ENCODE data around the gene AARSD1. TPM values are rescaled to one million over a fixed set of nuclear protein-coding genes. Genes with fewer than 3 reads are reported as not detected.
"Not testable (repeated sequence)": the region's sequence is repeated elsewhere in the genome, so short reads cannot be mapped to it uniquely, and the experiment has no call there.

The AARSD1 gene
- polyA plus RNA-seq, 1 experiment, result 51.6 TPM

DNA sequence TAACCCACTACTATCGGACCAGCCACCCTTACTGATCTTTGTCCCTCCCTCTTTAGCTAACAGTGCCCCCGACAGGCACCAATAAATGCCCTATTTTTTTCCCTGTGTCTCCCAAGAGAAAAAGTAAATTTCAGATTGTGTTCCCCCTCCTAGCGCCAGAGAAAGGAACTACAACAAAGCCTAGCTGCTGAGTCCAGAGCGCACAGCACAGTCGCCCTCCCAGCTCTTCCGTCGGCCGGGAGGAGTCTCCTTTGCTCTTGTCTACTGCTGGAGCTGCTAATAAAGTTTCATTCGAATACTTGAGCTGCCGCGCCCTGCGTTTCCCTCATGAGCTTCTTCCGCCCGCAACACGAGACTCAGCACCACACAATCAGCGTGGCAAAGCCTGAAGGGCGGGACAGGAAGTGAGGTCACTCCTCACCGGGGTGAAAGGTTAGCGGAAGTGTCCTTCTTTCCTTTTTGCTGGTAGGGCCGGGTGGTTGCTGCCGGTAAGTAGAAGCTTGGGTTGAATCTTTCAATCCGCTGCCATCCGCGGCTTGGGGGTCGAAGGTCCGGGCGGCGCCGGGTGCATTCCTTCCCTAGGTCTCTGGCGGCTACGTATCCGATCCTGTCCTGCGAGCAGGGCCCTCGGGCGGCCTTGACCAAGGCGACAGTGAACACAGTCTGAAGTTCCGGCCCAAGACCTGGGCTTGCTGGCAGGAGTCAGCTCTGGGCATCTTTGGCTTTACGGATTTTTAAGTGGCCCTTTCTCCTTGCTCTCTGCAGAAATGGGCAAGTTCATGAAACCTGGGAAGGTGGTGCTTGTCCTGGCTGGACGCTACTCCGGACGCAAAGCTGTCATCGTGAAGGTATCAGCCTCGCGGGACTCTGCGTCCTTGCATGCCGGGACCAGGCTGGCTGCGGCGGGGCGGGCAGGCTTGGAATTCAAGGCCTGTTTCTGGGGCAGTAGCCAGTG lies 34.0 kb upstream of the AARSD1 start, which contains the start of gene RPL27:
Gene RPL27, plus strand, starts transcription at position 436 of the 955 bp plus-strand sequence. Its CDS starts 332 bp downstream, at position 768.
- ChIA-PET POLR2A (interaction anchor here (0.5 to 1.1 kb wide), 7 partner anchors 8 to 363 kb away, joined by 3 to 14 read pairs (median 3); partner anchors contain the start of genes AOC3, IFI35, PTGES3L and RUNDC1), CTCF (interaction anchor here (0.5 to 2.2 kb wide), 21 partner anchors 8 to 676 kb away, joined by 3 to 16 read pairs (median 3); partner anchors contain the start of genes AOC2, IFI35 and PSME3)
- H3K36me3 ChIP-seq (ENCODE audit: control insufficient read depth, insufficient read depth, low read length), result peaks cover 6% of the 10 kb centered on the region
- DNase-seq (ENCODE audit: low read depth), result peak; percentile 100
- H3K4me3 ChIP-seq (ENCODE audit: low read depth, low read length), result peak within 1 kb of the TSS; percentile 91
- H3K27me3 ChIP-seq (ENCODE audit: control insufficient read depth, insufficient read depth, low read length), result no peaks in the 10 kb centered on the region
- TF ChIP-seq, protein P1, sequence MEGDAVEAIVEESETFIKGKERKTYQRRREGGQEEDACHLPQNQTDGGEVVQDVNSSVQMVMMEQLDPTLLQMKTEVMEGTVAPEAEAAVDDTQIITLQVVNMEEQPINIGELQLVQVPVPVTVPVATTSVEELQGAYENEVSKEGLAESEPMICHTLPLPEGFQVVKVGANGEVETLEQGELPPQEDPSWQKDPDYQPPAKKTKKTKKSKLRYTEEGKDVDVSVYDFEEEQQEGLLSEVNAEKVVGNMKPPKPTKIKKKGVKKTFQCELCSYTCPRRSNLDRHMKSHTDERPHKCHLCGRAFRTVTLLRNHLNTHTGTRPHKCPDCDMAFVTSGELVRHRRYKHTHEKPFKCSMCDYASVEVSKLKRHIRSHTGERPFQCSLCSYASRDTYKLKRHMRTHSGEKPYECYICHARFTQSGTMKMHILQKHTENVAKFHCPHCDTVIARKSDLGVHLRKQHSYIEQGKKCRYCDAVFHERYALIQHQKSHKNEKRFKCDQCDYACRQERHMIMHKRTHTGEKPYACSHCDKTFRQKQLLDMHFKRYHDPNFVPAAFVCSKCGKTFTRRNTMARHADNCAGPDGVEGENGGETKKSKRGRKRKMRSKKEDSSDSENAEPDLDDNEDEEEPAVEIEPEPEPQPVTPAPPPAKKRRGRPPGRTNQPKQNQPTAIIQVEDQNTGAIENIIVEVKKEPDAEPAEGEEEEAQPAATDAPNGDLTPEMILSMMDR (IDR thresholded peaks at IDR 0.05; ENCODE audit: insufficient read depth, low read depth, low read length), result peak; percentile 81

DNA sequence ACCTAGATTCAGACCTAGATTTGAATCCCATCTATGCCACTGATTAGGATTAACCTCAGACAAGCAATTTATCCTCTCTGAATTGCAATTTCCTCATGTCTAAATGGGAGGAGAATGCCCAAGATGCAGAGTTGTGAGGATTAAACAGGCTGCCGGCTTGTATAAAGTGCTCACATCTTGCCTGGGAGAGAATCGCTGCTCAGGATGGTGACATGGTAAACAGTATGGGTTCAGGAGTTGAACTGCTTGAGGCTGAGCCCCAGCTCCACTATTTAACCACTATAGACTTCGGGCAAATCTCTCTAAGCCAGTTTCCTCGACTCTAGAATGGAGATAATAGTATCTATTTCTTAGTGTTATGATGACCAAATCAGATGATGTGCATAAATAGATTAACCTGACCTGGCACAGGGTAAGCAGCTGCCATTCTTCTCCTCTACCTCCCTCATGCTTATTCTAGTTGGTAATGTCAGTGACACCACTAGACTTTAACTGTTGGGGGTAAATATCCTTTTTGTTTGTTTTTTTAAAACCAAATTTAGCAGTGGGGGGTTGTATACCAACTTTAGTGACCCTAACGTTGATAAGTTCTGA lies 33.2 kb upstream of the AARSD1 start:
- TF ChIP-seq, protein P1 (IDR thresholded peaks at IDR 0.05; ENCODE audit: insufficient read depth, low read depth, low read length), result no peak
- H3K36me3 ChIP-seq (ENCODE audit: control insufficient read depth, insufficient read depth, low read length), result peaks cover 5% of the 10 kb centered on the region

DNA sequence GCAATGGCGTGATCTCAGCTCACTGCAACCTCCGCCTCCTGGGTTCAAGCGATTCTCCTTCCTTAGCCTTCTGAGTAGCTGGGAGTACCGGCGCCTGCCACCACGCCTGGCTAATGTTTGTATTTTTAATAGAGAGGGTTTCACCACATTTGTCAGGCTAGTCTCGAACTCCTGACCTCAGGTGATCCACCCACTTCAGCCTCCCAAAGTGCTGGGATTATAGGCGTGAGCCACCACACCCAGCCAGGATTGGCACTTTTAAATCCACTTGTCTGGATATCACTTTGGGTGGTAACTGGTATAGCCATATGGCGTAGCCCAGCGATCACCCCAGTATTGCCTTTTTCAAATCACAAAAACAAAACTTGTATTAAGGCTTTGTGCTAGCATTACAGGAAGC lies 29.7 kb upstream of the AARSD1 start:
- H3K27me3 ChIP-seq (ENCODE audit: control insufficient read depth, insufficient read depth, low read length); POLR2A ChIA-PET; DNase-seq (ENCODE audit: low read depth); H3K4me3 ChIP-seq (ENCODE audit: low read depth, low read length); H3K36me3 ChIP-seq (ENCODE audit: control insufficient read depth, insufficient read depth, low read length): not testable (repeated sequence)
- CTCF ChIA-PET, result interaction anchor here (1.0 kb wide), 1 partner anchor 151 kb away, joined by 3 read pairs; no protein-coding TSS in a partner anchor

More for the DNA sequence above, 33.2 kb upstream of the AARSD1 start:
- ChIA-PET CTCF (interaction anchor here (0.5 to 2.2 kb wide), 19 partner anchors 9 to 675 kb away, joined by 3 to 16 read pairs (median 3); partner anchors contain the start of genes AOC2, IFI35 and PSME3), POLR2A (interaction anchor here (0.5 to 1.1 kb wide), 8 partner anchors 9 to 364 kb away, joined by 3 to 14 read pairs (median 3); partner anchors contain the start of genes AOC3, IFI35, PTGES3L and RUNDC1)
- no peak for DNase-seq (ENCODE audit: low read depth)
- H3K27me3 ChIP-seq (ENCODE audit: control insufficient read depth, insufficient read depth, low read length), result no peaks in the 10 kb centered on the region
- peak overlapping the region; percentile 9; the same call in 1 of the 2 replicates for H3K4me3 ChIP-seq (ENCODE audit: low read depth, low read length)

DNA sequence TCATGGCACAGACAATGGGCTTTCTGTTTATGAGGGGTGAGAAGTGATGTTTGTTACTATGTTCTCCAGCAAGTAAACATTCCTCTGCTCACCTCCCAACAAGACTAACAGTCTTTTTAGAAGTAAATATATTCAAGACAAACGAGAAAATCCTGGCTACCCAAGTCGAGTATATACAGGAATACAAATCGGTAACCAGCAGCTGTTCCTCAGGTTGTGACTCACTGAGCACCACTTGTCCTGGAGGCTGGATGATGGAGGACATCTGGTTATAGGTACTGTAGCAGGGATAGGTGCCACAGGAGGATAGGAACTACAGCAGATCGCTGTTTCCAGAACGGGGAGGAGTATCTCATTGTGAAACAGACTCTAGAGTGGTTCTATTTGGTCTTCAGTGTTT lies 28.6 kb upstream of the AARSD1 start:
- DNase-seq (ENCODE audit: low read depth), result no peak
- TF ChIP-seq, protein P1 (IDR thresholded peaks at IDR 0.05; ENCODE audit: insufficient read depth, low read depth, low read length), result no peak
- no peak overlapping the region for H3K4me3 ChIP-seq (ENCODE audit: low read depth, low read length)
- ChIA-PET POLR2A (no interaction called here), CTCF (interaction anchor here (0.8 kb wide), 1 partner anchor 149 kb away, joined by 5 read pairs; no protein-coding TSS in a partner anchor)
- no peaks in the 10 kb centered on the region for H3K27me3 ChIP-seq (ENCODE audit: control insufficient read depth, insufficient read depth, low read length)
- peaks cover 9% of the 10 kb centered on the region for H3K36me3 ChIP-seq (ENCODE audit: control insufficient read depth, insufficient read depth, low read length)

DNA sequence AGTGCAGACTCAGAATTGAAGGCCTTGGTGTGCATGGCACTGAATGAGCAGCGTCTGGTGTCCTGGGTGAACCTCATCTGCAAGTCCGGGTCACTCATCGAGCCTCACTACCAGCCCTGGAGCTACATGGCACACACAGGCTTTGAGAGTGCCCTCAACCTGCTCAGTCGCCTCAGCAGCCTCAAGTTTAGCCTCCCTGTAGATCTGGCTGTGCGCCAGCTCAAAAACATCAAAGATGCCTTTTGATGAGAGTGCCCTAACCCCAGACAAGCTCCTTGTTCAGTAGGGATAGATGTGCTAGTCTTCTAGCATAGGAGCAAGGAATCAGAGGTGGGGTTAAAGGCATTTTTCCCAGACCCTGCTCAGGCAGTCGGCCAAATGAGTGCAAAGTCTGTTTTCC lies 27.2 kb upstream of the AARSD1 start:
- peaks cover 13% of the 10 kb centered on the region for H3K36me3 ChIP-seq (ENCODE audit: control insufficient read depth, insufficient read depth, low read length)
- ChIA-PET POLR2A (interaction anchor here (0.6 kb wide), 1 partner anchor 13 kb away, joined by 13 read pairs; no protein-coding TSS in a partner anchor), CTCF (interaction anchor here (1.0 kb wide), 1 partner anchor 231 kb away, joined by 3 read pairs; no protein-coding TSS in a partner anchor)
- H3K4me3 ChIP-seq (ENCODE audit: low read depth, low read length), result no peak overlapping the region
- no peaks in the 10 kb centered on the region for H3K27me3 ChIP-seq (ENCODE audit: control insufficient read depth, insufficient read depth, low read length)
- TF ChIP-seq, protein P1 (IDR thresholded peaks at IDR 0.05; ENCODE audit: insufficient read depth, low read depth, low read length), result no peak
- DNase-seq (ENCODE audit: low read depth), result no peak
